Thoracic aorta (tissue), 2 donors: ENCODE measurements around the gene CACNA2D3. TPM values are rescaled to one million over a fixed set of nuclear protein-coding genes. Genes with fewer than 3 reads are reported as not detected.

Experiments used
- ATAC-seq: fragments of 150-250 bp; one replicate; pipeline ENCODE4 v1.8.0; 2017; ENCODE audit warnings: low read depth; ENCODE audit not compliant: insufficient number of reproducible peaks, low FRiP score
- DNase-seq: peaks from one replicate; pipeline ENCODE4 v3.0.0-alpha.2; 2020; ENCODE audit warnings: low spot score
- H3K27ac ChIP-seq, 2 donors: fragments of 200-600 bp; sonication (generic); 1 replicate in 1 of 2; 2 replicates in 1 of 2; pipeline ENCODE4 v1.5.1; 2016; ENCODE audit warnings: mild to moderate bottlenecking in 2 of 2, moderate library complexity in 2 of 2
- H3K27me3 ChIP-seq: fragments of 200-600 bp; sonication (generic); replicated peaks from 2 replicates; pipeline ENCODE4 v1.6.0; 2016; ENCODE audit warnings: mild to moderate bottlenecking; ENCODE audit not compliant: insufficient read depth
- H3K36me3 ChIP-seq: fragments of 200-600 bp; sonication (generic); one replicate; pipeline ENCODE4 v1.5.1; 2016
- H3K4me1 ChIP-seq, 2 donors: fragments of 200-600 bp; sonication (generic); 1 replicate in 1 of 2; 2 replicates in 1 of 2; pipeline versions ENCODE4 v1.5.1 to v1.6.0; 2016; ENCODE audit warnings: low read depth in 2 of 2, mild to moderate bottlenecking in 1 of 2; ENCODE audit not compliant: control insufficient read depth in 1 of 2
- H3K4me3 ChIP-seq: fragments of 200-600 bp; sonication (generic); 2 replicates; pipeline ENCODE4 v1.5.1; 2016; ENCODE audit warnings: mild to moderate bottlenecking
- H3K9me3 ChIP-seq: fragments of 200-600 bp; sonication (generic); 2 replicates; pipeline ENCODE4 v1.5.1; 2016
- total RNA-seq, 2 donors: library from RNA; depleted of rRNA; stranded (reverse); fragments of >200 nt; gene quantifications; one replicate each; pipeline versions ENCODE4 v1.1.0 to v1.2.3, GENCODE V29; 2016
- TF ChIP-seq, protein P1 (sequence below): fragments of 200-600 bp; sonication (generic); IDR thresholded peaks from one replicate; pipeline ENCODE4 v1.5.1; 2019; ENCODE audit warnings: antibody characterized with exemption

The CACNA2D3 gene
- total RNA-seq, 2 donors from 2014 or later: 3.2 to 4.0 TPM

DNA sequence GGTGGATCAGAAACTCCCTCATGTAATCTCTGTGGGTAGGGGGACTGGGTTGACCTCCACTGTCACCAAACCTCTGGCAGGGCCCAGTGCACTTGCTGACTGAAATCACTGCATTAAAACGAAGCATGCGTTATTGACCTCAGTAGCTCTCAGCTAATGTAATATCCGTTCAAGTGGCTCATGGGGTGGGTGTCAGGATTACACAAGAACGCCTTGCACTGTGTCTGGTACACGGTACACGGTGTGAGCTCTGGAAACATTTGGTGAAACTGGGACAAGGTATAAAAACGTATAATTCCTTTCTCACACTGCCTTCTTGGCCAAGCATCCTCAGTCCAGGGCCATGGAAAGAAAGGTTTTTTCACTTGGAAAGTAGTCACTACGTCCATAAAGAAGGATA, 793.6 kb downstream of the CACNA2D3 start:
- no peaks in the 10 kb centered on the region for H3K27me3 ChIP-seq
- TF ChIP-seq, protein P1, sequence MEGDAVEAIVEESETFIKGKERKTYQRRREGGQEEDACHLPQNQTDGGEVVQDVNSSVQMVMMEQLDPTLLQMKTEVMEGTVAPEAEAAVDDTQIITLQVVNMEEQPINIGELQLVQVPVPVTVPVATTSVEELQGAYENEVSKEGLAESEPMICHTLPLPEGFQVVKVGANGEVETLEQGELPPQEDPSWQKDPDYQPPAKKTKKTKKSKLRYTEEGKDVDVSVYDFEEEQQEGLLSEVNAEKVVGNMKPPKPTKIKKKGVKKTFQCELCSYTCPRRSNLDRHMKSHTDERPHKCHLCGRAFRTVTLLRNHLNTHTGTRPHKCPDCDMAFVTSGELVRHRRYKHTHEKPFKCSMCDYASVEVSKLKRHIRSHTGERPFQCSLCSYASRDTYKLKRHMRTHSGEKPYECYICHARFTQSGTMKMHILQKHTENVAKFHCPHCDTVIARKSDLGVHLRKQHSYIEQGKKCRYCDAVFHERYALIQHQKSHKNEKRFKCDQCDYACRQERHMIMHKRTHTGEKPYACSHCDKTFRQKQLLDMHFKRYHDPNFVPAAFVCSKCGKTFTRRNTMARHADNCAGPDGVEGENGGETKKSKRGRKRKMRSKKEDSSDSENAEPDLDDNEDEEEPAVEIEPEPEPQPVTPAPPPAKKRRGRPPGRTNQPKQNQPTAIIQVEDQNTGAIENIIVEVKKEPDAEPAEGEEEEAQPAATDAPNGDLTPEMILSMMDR: no peak
- H3K4me1 ChIP-seq: no peaks in the 10 kb centered on the region
- H3K4me3 ChIP-seq: no peak overlapping the region
- no peaks in the 10 kb centered on the region for H3K36me3 ChIP-seq
- H3K27ac ChIP-seq: no peak overlapping the region
- DNase-seq (no peak), ATAC-seq (no peak)
- no peaks in the 10 kb centered on the region for H3K9me3 ChIP-seq

DNA sequence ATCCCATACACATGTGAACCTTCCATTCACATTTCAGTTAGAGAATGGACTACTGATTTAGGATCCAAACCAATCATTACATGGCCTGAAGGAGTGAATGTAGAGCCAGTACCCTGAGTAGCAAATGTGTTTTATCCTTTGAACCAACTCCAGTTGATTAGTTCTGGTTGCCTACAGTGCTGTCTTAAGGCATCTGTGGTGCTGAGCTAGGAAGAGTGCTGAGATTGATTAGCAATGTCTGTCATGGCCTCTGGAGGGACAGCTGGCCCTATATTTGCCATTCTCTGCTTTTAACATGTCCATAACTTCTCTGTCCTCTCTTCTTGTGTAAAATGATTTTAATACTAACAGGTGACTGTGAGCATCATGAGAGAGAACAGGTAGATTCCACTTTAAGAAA, 794.4 kb downstream of the CACNA2D3 start:
- TF ChIP-seq, protein P1: no peak
- H3K4me3 ChIP-seq: no peak overlapping the region
- ATAC-seq: no peak
- H3K4me1 ChIP-seq: no peaks in the 10 kb centered on the region
- H3K27ac ChIP-seq: no peak overlapping the region
- H3K27me3 ChIP-seq: no peaks in the 10 kb centered on the region
- H3K36me3 ChIP-seq: no peaks in the 10 kb centered on the region
- no peaks in the 10 kb centered on the region for H3K9me3 ChIP-seq
- DNase-seq: no peak

DNA sequence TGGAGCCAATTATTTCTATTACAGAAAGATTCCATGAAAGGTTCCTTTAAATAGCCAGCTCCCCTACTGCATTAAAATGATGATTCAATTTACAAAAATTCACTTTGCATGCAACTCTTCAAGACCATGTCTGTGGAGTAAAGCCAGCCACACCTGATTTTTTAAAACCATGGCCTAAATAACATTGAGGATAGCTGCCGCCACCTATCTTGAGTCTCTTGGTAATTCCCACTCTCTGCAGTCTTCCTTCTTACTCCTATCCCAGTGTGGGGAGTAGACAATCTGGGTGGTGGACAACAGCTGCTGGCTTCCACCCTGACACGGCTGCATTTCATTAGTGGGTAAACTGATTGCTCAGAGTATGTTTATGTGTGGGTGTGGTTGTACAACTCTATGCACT, 794.8 kb downstream of the CACNA2D3 start:
- H3K9me3 ChIP-seq: no peaks in the 10 kb centered on the region
- ATAC-seq (no peak), DNase-seq (no peak)
- H3K36me3 ChIP-seq: no peaks in the 10 kb centered on the region
- no peaks in the 10 kb centered on the region for H3K4me1 ChIP-seq
- H3K27ac ChIP-seq: no peak overlapping the region
- no peaks in the 10 kb centered on the region for H3K27me3 ChIP-seq
- TF ChIP-seq, protein P1: no peak
- no peak overlapping the region for H3K4me3 ChIP-seq

DNA sequence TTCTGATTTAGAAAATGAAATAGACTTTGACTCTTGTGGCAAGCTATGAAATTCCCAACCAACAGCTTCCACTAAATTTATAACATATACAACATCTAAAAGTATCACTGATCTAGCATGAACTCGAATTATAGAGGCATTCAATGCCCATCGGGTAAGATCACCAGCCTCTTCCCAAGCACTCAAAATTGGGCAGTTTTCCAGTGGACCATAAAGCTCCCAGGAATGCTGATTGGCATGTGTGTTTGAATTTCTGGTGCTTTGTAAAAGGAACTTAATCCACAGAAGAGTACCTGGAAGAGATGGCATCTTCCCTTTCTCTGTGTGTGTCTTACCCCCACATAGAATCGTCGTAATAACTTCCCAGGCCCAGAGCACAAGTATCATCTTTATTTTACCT, 795.5 kb downstream of the CACNA2D3 start:
- no peaks in the 10 kb centered on the region for H3K4me1 ChIP-seq
- ATAC-seq (no peak), DNase-seq (no peak)
- no peaks in the 10 kb centered on the region for H3K36me3 ChIP-seq
- no peak overlapping the region for H3K4me3 ChIP-seq
- H3K9me3 ChIP-seq: no peaks in the 10 kb centered on the region
- no peaks in the 10 kb centered on the region for H3K27me3 ChIP-seq
- TF ChIP-seq, protein P1: no peak
- no peak overlapping the region for H3K27ac ChIP-seq

DNA sequence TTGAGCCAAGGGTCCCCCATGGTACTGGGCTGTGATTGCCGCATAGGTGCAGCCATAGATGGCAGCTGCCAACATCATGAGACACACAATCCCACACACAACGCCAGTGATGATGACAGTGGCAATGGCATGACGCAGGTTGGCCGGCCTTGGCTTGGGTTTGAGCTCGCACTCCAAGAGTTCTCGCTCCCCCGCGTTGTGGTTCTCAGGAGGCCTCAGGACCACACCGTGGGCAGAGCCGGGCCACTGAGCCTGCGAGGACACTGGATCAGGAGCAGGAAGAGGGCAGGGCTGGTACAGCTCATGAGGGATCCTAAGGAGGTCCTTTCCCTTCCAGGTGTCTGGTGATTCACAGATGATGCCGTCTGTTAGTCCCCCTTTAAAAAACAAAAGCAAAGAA, 796.2 kb downstream of the CACNA2D3 start:
- Histone ChIP-seq H3K27ac (no peak overlapping the region), H3K36me3 (no peaks in the 10 kb centered on the region), H3K4me3 (no peak overlapping the region), H3K27me3 (no peaks in the 10 kb centered on the region), H3K4me1 (no peaks in the 10 kb centered on the region), H3K9me3 (no peaks in the 10 kb centered on the region)
- DNase-seq (no peak), ATAC-seq (no peak)
- TF ChIP-seq, protein P1: no peak
